Ovary (tissue), 9 donors: Measurements from ENCODE around the gene PRM1. TPM values are rescaled to one million over a fixed set of nuclear protein-coding genes. Genes with fewer than 3 reads are reported as not detected.
A peak's percentile ranks its signal among the peaks of the same experiment; 100 is the strongest.
"Not testable (repeated sequence)": the region's sequence is repeated elsewhere in the genome, so short reads cannot be mapped to it uniquely, and the experiment has no call there.

Experiments
- DNase-seq, 5 donors: peaks; one replicate each; pipeline ENCODE4 v3.0.0-alpha.2; 2019 to 2020
- H3K27ac ChIP-seq, 2 donors: fragments of 200-600 bp; one replicate each; pipeline versions ENCODE4 v1.5.1 to v1.8.0; 2019 to 2022
- H3K27me3 ChIP-seq: fragments of 200-600 bp; one replicate; pipeline ENCODE4 v1.8.0; 2022
- H3K36me3 ChIP-seq: fragments of 200-600 bp; sonication (generic); one replicate; pipeline ENCODE4 v1.5.1; 2019
- H3K4me1 ChIP-seq: one replicate; pipeline ENCODE4 v1.8.1; 2013; ENCODE audit warnings: mild to moderate bottlenecking, moderate library complexity; ENCODE audit not compliant: insufficient read depth
- H3K4me3 ChIP-seq: fragments of 200-600 bp; sonication (generic); one replicate; pipeline ENCODE4 v1.5.1; 2017
- H3K9me3 ChIP-seq, 2 donors: fragments of 200-600 bp in 1 of 2; sonication (generic) in 1 of 2; one replicate each; pipeline versions ENCODE4 v1.5.1 to v1.8.1; 2013 to 2019; ENCODE audit warnings: mild to moderate bottlenecking in 1 of 2, moderate library complexity in 1 of 2
- CTCF ChIP-seq, 3 donors: fragments of 450-650 bp in 2 of 3; fragments of 200-600 bp in 1 of 3; IDR thresholded peaks; one replicate each; pipeline versions ENCODE4 v1.5.1 to v1.8.0; 2016 to 2022; ENCODE audit warnings: antibody characterized with exemption in 3 of 3, mild to moderate bottlenecking in 1 of 3
- EP300 ChIP-seq: sonication (generic); formaldehyde crosslinking; IDR thresholded peaks from one replicate; pipeline ENCODE4 v1.6.1; 2017; ENCODE audit warnings: antibody characterized with exemption
- POLR2A ChIP-seq: fragments of 450-650 bp; IDR thresholded peaks from one replicate; pipeline ENCODE4 v1.6.1; 2017; ENCODE audit warnings: antibody characterized with exemption, mild to moderate bottlenecking, moderate library complexity
- WGBS, 3 donors: extraction: QIAGEN DNeasy Blood & Tissue Kit in 1 of 3; methylation state at CpG; one replicate each; pipeline versions ENCODE4 v1.1.5 to v1.1.7; 2013 to 2017; 5-methylcytosine and 5-hydroxymethylcytosine counted together
- intact Hi-C, 4 donors: fragments of 100-400 bp; cut with DNase I; formaldehyde crosslinking; loops; one replicate each; pipeline versions ENCODE4 v1.11.0 to v1.15.1; 2022 to 2023
- polyA plus RNA-seq, 2 donors: library from polyadenylated mRNA; stranded (reverse); fragments of 200-250 nt in 1 of 2; fragments of 350-450 nt in 1 of 2; fragmentation: Illumina TruSeq in 1 of 2; extraction: RNeasy Lipid Tissue Mini Kit (QIAGEN cat#74804) in 1 of 2; gene quantifications; one replicate each; pipeline ENCODE4 v1.2.3, GENCODE V29; 2013 to 2014
- total RNA-seq, 7 donors: library from RNA; depleted of rRNA in 2 of 7; stranded (reverse); fragments of >200 nt in 2 of 7; fragmentation: NEBNext Ultra II Directional in 3 of 7; extraction: Animal tissue kit (Norgen Biotek cat#: 25700) in 3 of 7; gene quantifications; one replicate each; pipeline versions ENCODE4 v1.1.0 to v1.2.4, GENCODE V29; 2016 to 2023
- donor health status: DM: no; HTN: no; CAD: no; lungs with moderate emphysema.
- donor health status: DM: no; HTN: no; CAD: no.
- donor health status: Bipolar disorder and iron deficiency.
- donor health status: DM: yes; HTN: yes; CAD: no.
- donor health status: DM: no; HTN: no; CAD: no.
- donor health status: DM: yes; HTN: yes; CAD: no.

Gene PRM1
- total and polyA plus RNA-seq, 9 donors: not detected

- Histone ChIP-seq H3K4me3 (no peak overlapping the region), H3K27ac (no peak overlapping the region), H3K27me3 (no peaks in the 10 kb centered on the region), H3K9me3 (no peaks in the 10 kb centered on the region), H3K4me1 (peaks cover 4% of the 10 kb centered on the region), H3K36me3 (no peaks in the 10 kb centered on the region)
- intact Hi-C loops: no loop called here
- no peak for TF ChIP-seq POLR2A
- no peak for DNase-seq
- 69 to 75% (median 71%) methylated on average over 4 of the region's 4 CpGs for WGBS, 3 donors
Observed at GRCh38 chr16:11301645-11302501, 20.7 kb upstream of the PRM1 start.

GRCh38 chr16:11300560-11300892, 19.4 kb upstream of the PRM1 start:
- H3K9me3 ChIP-seq: no peaks in the 10 kb centered on the region
- H3K27me3 ChIP-seq: no peaks in the 10 kb centered on the region
- intact Hi-C loops: no loop called here
- no peak for TF ChIP-seq CTCF (IDR thresholded peaks at IDR 0.05)
- TF ChIP-seq POLR2A: no peak
- TF ChIP-seq EP300: no peak
- H3K4me3 ChIP-seq: no peak overlapping the region
- peaks cover 4% of the 10 kb centered on the region for H3K4me1 ChIP-seq
- 90 to 94% (median 92%) methylated on average over 7 of the region's 7 CpGs for WGBS, 3 donors
- no peaks in the 10 kb centered on the region for H3K36me3 ChIP-seq
- DNase-seq: no peak
- no peak overlapping the region for H3K27ac ChIP-seq

- Histone ChIP-seq H3K27me3 (no peaks in the 10 kb centered on the region), H3K4me1 (peaks cover 4% of the 10 kb centered on the region), H3K9me3 (no peaks in the 10 kb centered on the region), H3K36me3 (no peaks in the 10 kb centered on the region), H3K27ac (no peak overlapping the region), H3K4me3 (no peak overlapping the region)
- no peak for DNase-seq
- WGBS, 3 donors: 88 to 92% (median 91%) methylated on average over 6 of the region's 6 CpGs
- no peak for TF ChIP-seq POLR2A
- TF ChIP-seq EP300: no peak
- TF ChIP-seq CTCF (IDR thresholded peaks at IDR 0.05): no peak
- intact Hi-C loops: no loop called here
Observed at GRCh38 chr16:11299865-11300559, 18.9 kb upstream of the PRM1 start.

- H3K36me3 ChIP-seq, H3K4me3 ChIP-seq, DNase-seq, H3K9me3 ChIP-seq, H3K27ac ChIP-seq, H3K4me1 ChIP-seq, intact Hi-C loops, H3K27me3 ChIP-seq: not testable (repeated sequence)
- 89 to 90% (median 89%) methylated on average over 13 of the region's 13 CpGs for WGBS, 3 donors
Observed at GRCh38 chr16:11298950-11299547, 17.9 kb upstream of the PRM1 start.

- WGBS, 3 donors: 56 to 61% (median 58%) methylated on average over 5 of the region's 5 CpGs
Observed at GRCh38 chr16:11298143-11298900, 17.2 kb upstream of the PRM1 start.

More at GRCh38 chr16:11298143-11298900, 17.2 kb upstream of the PRM1 start:
- Histone ChIP-seq H3K27ac (peak overlapping the region in 1 of 2 donors; percentile 5), H3K4me1 (peaks cover 4% of the 10 kb centered on the region), H3K9me3 (no peaks in the 10 kb centered on the region), H3K27me3 (no peaks in the 10 kb centered on the region), H3K36me3 (no peaks in the 10 kb centered on the region), H3K4me3 (no peak overlapping the region)
- DNase-seq: no peak
- intact Hi-C loops: no loop called here
- TF ChIP-seq CTCF (IDR thresholded peaks at IDR 0.05) (no peak), POLR2A (no peak), EP300 (no peak)
